Measurements from ENCODE around the gene PDE8B. TPM values are rescaled to one million over a fixed set of nuclear protein-coding genes. Genes with fewer than 3 reads are reported as not detected.
"Not testable (repeated sequence)": the region's sequence is repeated elsewhere in the genome, so short reads cannot be mapped to it uniquely, and the experiment has no call there.

PDE8B gene
- polyA plus RNA-seq, 1 experiment = 0.02 TPM

DNA sequence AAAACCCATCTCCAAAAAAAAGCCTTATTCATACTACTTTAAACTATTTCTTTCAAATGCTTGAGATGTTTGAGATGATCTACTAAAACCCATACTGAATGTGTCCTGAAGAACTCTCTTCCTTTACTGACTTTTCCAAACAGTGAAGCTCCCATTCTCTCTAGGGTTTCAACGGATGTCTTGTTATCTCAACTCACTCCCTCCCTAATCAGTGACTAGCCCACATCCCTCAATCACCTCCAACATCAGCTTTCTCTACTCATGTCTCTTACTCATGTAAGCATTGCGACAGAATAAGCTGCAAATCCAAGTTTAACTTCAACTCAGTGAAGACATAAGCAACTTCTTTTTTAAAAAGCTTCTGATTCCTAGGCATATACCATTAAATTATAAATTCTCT is 239.5 kb downstream of the PDE8B start:
- POLR2A ChIA-PET = no interaction called here
- CTCF ChIA-PET = interaction anchor here (1.2 to 1.3 kb wide), 2 partner anchors 42 to 306 kb away, joined by 4 to 6 read pairs; partner anchors contain the start of gene WDR41
- DNase-seq (ENCODE audit: low read depth, low spot score) = no peak

DNA sequence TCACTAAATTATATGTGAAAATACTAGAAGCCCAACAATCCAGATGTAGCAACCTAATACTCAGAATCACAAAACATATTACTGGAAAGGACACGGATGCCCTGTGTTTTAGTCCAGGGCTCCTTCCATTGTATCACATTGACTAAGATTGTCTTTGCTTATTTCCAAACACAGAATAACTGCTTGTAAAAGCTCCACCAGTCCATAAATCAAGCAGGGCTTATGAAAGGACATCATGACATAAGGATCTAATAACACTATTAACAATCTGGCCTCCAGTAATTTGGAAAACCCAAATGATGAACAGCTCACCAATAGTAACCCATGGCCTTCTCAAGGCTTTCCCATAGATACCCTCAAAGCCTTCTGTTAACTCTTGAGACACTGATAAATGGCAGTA is 241.9 kb downstream of the PDE8B start:
- Histone ChIP-seq H3K4me3 (ENCODE audit: low read depth, low read length) (no peak overlapping the region), H3K27ac (ENCODE audit: low read depth, low read length) (no peak overlapping the region), H3K9me3 (ENCODE audit: control insufficient read depth, insufficient read depth, low read length) (no peaks in the 10 kb centered on the region), H3K27me3 (ENCODE audit: control insufficient read depth, insufficient read depth, low read length) (no peaks in the 10 kb centered on the region)
- POLR2A ChIA-PET = no interaction called here
- CTCF ChIA-PET = no interaction called here
- DNase-seq (ENCODE audit: low read depth, low spot score) = no peak
- TF ChIP-seq, protein P1, sequence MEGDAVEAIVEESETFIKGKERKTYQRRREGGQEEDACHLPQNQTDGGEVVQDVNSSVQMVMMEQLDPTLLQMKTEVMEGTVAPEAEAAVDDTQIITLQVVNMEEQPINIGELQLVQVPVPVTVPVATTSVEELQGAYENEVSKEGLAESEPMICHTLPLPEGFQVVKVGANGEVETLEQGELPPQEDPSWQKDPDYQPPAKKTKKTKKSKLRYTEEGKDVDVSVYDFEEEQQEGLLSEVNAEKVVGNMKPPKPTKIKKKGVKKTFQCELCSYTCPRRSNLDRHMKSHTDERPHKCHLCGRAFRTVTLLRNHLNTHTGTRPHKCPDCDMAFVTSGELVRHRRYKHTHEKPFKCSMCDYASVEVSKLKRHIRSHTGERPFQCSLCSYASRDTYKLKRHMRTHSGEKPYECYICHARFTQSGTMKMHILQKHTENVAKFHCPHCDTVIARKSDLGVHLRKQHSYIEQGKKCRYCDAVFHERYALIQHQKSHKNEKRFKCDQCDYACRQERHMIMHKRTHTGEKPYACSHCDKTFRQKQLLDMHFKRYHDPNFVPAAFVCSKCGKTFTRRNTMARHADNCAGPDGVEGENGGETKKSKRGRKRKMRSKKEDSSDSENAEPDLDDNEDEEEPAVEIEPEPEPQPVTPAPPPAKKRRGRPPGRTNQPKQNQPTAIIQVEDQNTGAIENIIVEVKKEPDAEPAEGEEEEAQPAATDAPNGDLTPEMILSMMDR (IDR thresholded peaks at IDR 0.05; ENCODE audit: low read depth, low read length) = no peak

More for the DNA sequence above, 239.5 kb downstream of the PDE8B start:
- TF ChIP-seq, protein P1 (IDR thresholded peaks at IDR 0.05; ENCODE audit: low read depth, low read length) = no peak
- Histone ChIP-seq H3K27me3 (ENCODE audit: control insufficient read depth, insufficient read depth, low read length) (no peaks in the 10 kb centered on the region), H3K9me3 (ENCODE audit: control insufficient read depth, insufficient read depth, low read length) (no peaks in the 10 kb centered on the region), H3K27ac (ENCODE audit: low read depth, low read length) (no peak overlapping the region), H3K4me3 (ENCODE audit: low read depth, low read length) (no peak overlapping the region)

GRCh38 chr5:77454123-77454522 is 243.6 kb downstream of the PDE8B start:
- POLR2A ChIA-PET = no interaction called here
- Histone ChIP-seq H3K27me3 (ENCODE audit: control insufficient read depth, insufficient read depth, low read length) (no peaks in the 10 kb centered on the region), H3K4me3 (ENCODE audit: low read depth, low read length) (no peak overlapping the region), H3K9me3 (ENCODE audit: control insufficient read depth, insufficient read depth, low read length) (no peaks in the 10 kb centered on the region), H3K27ac (ENCODE audit: low read depth, low read length) (no peak overlapping the region)
- TF ChIP-seq, protein P1 (IDR thresholded peaks at IDR 0.05; ENCODE audit: low read depth, low read length) = no peak
- DNase-seq (ENCODE audit: low read depth, low spot score) = no peak
- CTCF ChIA-PET = no interaction called here

DNA sequence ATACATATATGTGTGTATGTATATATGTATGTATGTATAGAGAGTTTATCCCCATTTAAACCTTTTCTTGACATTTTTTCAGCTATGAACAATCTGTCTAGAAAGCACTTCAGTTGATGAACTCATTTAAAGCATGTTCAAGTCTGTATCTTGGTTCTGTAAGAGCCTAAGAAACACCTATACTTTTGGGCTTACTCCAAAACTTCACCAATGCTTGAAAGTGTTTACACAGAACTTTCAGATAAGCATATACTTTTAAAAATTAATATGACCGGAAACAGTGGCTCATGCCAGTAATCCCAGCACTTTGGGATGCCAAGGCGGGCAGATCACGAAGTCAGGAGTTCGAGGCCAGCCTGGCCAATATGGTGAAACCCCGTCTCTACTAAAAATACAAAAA is 250.8 kb downstream of the PDE8B start:
- H3K9me3 ChIP-seq (ENCODE audit: control insufficient read depth, insufficient read depth, low read length) = no peaks in the 10 kb centered on the region
- CTCF ChIA-PET = no interaction called here
- H3K27ac ChIP-seq (ENCODE audit: low read depth, low read length) = no peak overlapping the region
- POLR2A ChIA-PET = no interaction called here
- no peaks in the 10 kb centered on the region for H3K27me3 ChIP-seq (ENCODE audit: control insufficient read depth, insufficient read depth, low read length)
- DNase-seq (ENCODE audit: low read depth, low spot score) = no peak
- TF ChIP-seq, protein P1 (IDR thresholded peaks at IDR 0.05; ENCODE audit: low read depth, low read length) = no peak
- no peak overlapping the region for H3K4me3 ChIP-seq (ENCODE audit: low read depth, low read length)

DNA sequence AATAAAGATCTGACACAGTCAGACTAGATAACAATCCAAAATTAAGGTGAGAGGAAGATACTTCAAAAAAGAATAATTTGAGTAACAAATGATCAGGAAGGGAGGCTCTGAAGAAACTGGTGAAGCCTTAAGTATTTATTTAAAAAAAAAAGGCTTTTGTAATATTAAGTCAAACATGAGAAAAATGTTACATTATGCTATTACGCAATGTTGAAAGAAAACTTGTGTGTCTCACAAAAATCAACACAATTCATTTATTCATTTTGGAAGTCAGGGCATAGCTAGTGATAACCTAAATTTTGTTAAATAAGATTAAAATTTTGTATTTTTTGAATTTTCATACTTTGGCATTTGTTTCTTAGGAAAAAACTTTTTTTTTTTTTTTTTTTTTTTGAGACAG is 253.4 kb downstream of the PDE8B start:
- Histone ChIP-seq H3K4me3 (ENCODE audit: low read depth, low read length) (no peak overlapping the region), H3K27ac (ENCODE audit: low read depth, low read length) (no peak overlapping the region), H3K27me3 (ENCODE audit: control insufficient read depth, insufficient read depth, low read length) (no peaks in the 10 kb centered on the region), H3K9me3 (ENCODE audit: control insufficient read depth, insufficient read depth, low read length) (no peaks in the 10 kb centered on the region)
- no peak for DNase-seq (ENCODE audit: low read depth, low spot score)
- POLR2A ChIA-PET = no interaction called here
- CTCF ChIA-PET = interaction anchor here (0.8 kb wide), 1 partner anchor 28 kb away, joined by 5 read pairs; the partner anchor contains the start of gene WDR41
- TF ChIP-seq, protein P1 (IDR thresholded peaks at IDR 0.05; ENCODE audit: low read depth, low read length) = no peak

- H3K27ac ChIP-seq (ENCODE audit: low read depth, low read length); POLR2A ChIA-PET; H3K27me3 ChIP-seq (ENCODE audit: control insufficient read depth, insufficient read depth, low read length); CTCF ChIA-PET; H3K9me3 ChIP-seq (ENCODE audit: control insufficient read depth, insufficient read depth, low read length); DNase-seq (ENCODE audit: low read depth, low spot score); H3K4me3 ChIP-seq (ENCODE audit: low read depth, low read length): not testable (repeated sequence)
Observed at GRCh38 chr5:77468875-77469274, 258.4 kb downstream of the PDE8B start.

DNA sequence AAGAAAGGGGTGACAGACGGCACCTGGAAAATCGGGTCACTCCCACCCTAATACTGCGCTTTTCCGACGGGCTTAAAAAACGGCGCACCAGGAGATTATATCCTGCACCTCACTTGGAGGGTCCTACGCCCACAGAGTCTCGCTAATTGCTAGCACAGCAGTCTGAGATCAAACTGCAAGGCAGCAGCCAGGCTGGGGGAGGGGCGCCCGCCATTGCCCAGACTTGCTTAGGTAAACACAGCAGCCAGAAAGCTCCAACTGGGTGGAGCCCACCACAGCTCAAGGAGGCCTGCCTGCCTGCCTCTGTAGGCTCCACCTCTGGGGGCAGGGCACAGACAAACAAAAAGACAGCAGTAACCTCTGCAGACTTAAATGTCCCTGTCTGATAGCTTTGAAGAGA is 264.6 kb downstream of the PDE8B start:
- H3K4me3 ChIP-seq (ENCODE audit: low read depth, low read length); H3K27ac ChIP-seq (ENCODE audit: low read depth, low read length); DNase-seq (ENCODE audit: low read depth, low spot score); H3K9me3 ChIP-seq (ENCODE audit: control insufficient read depth, insufficient read depth, low read length); POLR2A ChIA-PET; H3K27me3 ChIP-seq (ENCODE audit: control insufficient read depth, insufficient read depth, low read length): not testable (repeated sequence)
- CTCF ChIA-PET = interaction anchor here (1.0 kb wide), 1 partner anchor 18 kb away, joined by 3 read pairs; no protein-coding TSS in a partner anchor
